A549 (cell line): Measurements from ENCODE around the gene HUS1B. TPM values are rescaled to one million over a fixed set of nuclear protein-coding genes. Genes with fewer than 3 reads are reported as not detected.

Source experiments
- ATAC-seq, 2 experiments: fragments of 200-7000 bp in 1 of 2; fragments of >200 bp in 1 of 2; cut with Nextera tagmentation in 1 of 2; cut with Tn5 transposase in 1 of 2; 3 replicates each; pipeline versions ENCODE4 v1.8.0 to v1.9.1; 2018 to 2020; ENCODE audit warnings: mild to moderate bottlenecking in 1 of 2, moderate library complexity in 1 of 2
- CTCF ChIA-PET: fragments of 300-600 bp; sonication (Branson Sonifier 250); formaldehyde crosslinking; extraction: SDS; loops from one replicate; lab custom pipeline; 2021; ENCODE audit warnings: antibody characterized with exemption, inconsistent platforms; lab: Yijun Ruan, JAX
- POLR2A ChIA-PET: fragments of 350-600 bp; formaldehyde crosslinking; extraction: SDS; loops from one replicate; lab custom pipeline; 2021; ENCODE audit warnings: antibody characterized with exemption, inconsistent platforms; lab: Yijun Ruan, JAX
- DNase-seq, 2 experiments: peaks; one replicate each; pipeline versions ENCODE4 v3.0.0 to v3.0.0-alpha.2; 2011 to 2016; ENCODE audit warnings: low read depth in 1 of 2, low spot score in 1 of 2
- FAIRE-seq: peaks from 2 replicates; lab custom pipeline; 2011; peaks lifted over from hg19 to GRCh38; lab: Jason Lieb, UNC
- H3K27ac ChIP-seq, 2 experiments: fragments of >200 bp; sonication (Bioruptor Twin); formaldehyde crosslinking; 3 replicates each; pipeline ENCODE4 v1.5.1; 2016 to 2017
- H3K4me1 ChIP-seq: fragments of >200 bp; sonication (Bioruptor Twin); formaldehyde crosslinking; 3 replicates; pipeline ENCODE4 v1.6.1; 2016
- H3K4me2 ChIP-seq: fragments of >200 bp; sonication (Bioruptor Twin); formaldehyde crosslinking; 3 replicates; pipeline ENCODE4 v1.6.1; 2016
- H3K4me3 ChIP-seq: fragments of >200 bp; sonication (Bioruptor Twin); formaldehyde crosslinking; 3 replicates; pipeline ENCODE4 v1.5.1; 2016
- H3K9me3 ChIP-seq: fragments of >200 bp; sonication (Bioruptor Twin); formaldehyde crosslinking; 3 replicates; pipeline ENCODE4 v1.6.1; 2016
- CBX2 ChIP-seq: fragments of 200-600 bp; sonication (generic); IDR thresholded peaks from 2 replicates; pipeline ENCODE4 v1.6.1; 2016; ENCODE audit warnings: low read depth, mild to moderate bottlenecking, borderline replicate concordance
- CHD2 ChIP-seq: fragments of 150-350 bp; IDR thresholded peaks from 2 replicates; pipeline ENCODE4 v1.6.1; 2014; ENCODE audit warnings: low read length; ENCODE audit not compliant: partially characterized antibody
- CHD4 ChIP-seq: fragments of 200-600 bp; sonication (generic); IDR thresholded peaks from 2 replicates; pipeline ENCODE4 v1.6.1; 2016; ENCODE audit warnings: antibody characterized with exemption, mild to moderate bottlenecking, borderline replicate concordance
- EHMT2 ChIP-seq: fragments of 200-600 bp; sonication (generic); IDR thresholded peaks from 2 replicates; pipeline ENCODE4 v1.6.1; 2016; ENCODE audit warnings: antibody characterized with exemption, low read depth, mild to moderate bottlenecking, moderate library complexity
- ELK1 ChIP-seq: fragments of 150-350 bp; IDR thresholded peaks from 2 replicates; pipeline ENCODE4 v1.6.1; 2014; ENCODE audit warnings: low read depth, mild to moderate bottlenecking, low read length
- EP300 ChIP-seq, 2 experiments: fragments of >200 bp; sonication (Bioruptor Twin); formaldehyde crosslinking; IDR thresholded peaks; 2 replicates in 1 of 2; 3 replicates in 1 of 2; pipeline ENCODE4 v1.6.1; 2016 to 2017
- FOSL2 ChIP-seq, 2 experiments: fragments of 450-650 bp in 1 of 2; fragments of >200 bp in 1 of 2; sonication (Bioruptor Twin) in 1 of 2; formaldehyde crosslinking; IDR thresholded peaks; 2 replicates each; pipeline versions ENCODE4 v1.5.0 to v1.6.1; 2016 to 2020; ENCODE audit warnings: mild to moderate bottlenecking in 1 of 2, moderate library complexity in 1 of 2
- GATA3 ChIP-seq: IDR thresholded peaks from 2 replicates; pipeline ENCODE4 v1.6.1; 2012; ENCODE audit warnings: borderline replicate concordance
- KDM5A ChIP-seq: fragments of 200-600 bp; sonication (generic); IDR thresholded peaks from 2 replicates; pipeline ENCODE4 v1.6.1; 2016; ENCODE audit warnings: antibody characterized with exemption, mild to moderate bottlenecking
- MAFK ChIP-seq: fragments of 450-650 bp; IDR thresholded peaks from 2 replicates; pipeline ENCODE4 v1.6.1; 2014; ENCODE audit not compliant: partially characterized antibody
- MAX ChIP-seq: IDR thresholded peaks from 2 replicates; pipeline ENCODE4 v1.6.1; 2012
- PHF8 ChIP-seq: fragments of 200-600 bp; sonication (generic); IDR thresholded peaks from 2 replicates; pipeline ENCODE4 v1.6.1; 2016; ENCODE audit warnings: low read depth, mild to moderate bottlenecking, antibody characterized with exemption, moderate library complexity, borderline replicate concordance
- POLR2A ChIP-seq: IDR thresholded peaks from 2 replicates; pipeline ENCODE4 v1.6.1; 2012; ENCODE audit warnings: mild to moderate bottlenecking, low read length
- RAD21 ChIP-seq, 2 experiments: fragments of >200 bp in 1 of 2; sonication (Bioruptor Twin) in 1 of 2; formaldehyde crosslinking in 1 of 2; IDR thresholded peaks in 1 of 2; conservative IDR thresholded peaks in 1 of 2; 2 replicates in 1 of 2; 3 replicates in 1 of 2; pipeline ENCODE4 v1.6.1; 2012 to 2018; ENCODE audit warnings: inconsistent platforms in 1 of 2
- REST ChIP-seq: fragments of 200-600 bp; sonication (generic); IDR thresholded peaks from 2 replicates; pipeline ENCODE4 v1.6.1; 2016; ENCODE audit warnings: antibody characterized with exemption, mild to moderate bottlenecking, moderate library complexity
- RFX5 ChIP-seq: fragments of 450-650 bp; IDR thresholded peaks from 2 replicates; pipeline ENCODE4 v1.7.1; 2014; ENCODE audit warnings: antibody characterized with exemption, mild to moderate bottlenecking, moderate library complexity
- ZNF302 ChIP-seq: fragments of 250-450 bp; sonication (Bioruptor Pico); IDR thresholded peaks from 2 replicates; pipeline ENCODE4 v1.9.0; 2021; ENCODE audit warnings: inconsistent platforms, mild to moderate bottlenecking, moderate library complexity
- ZSCAN20 ChIP-seq: fragments of 250-450 bp; sonication (Bioruptor Pico); IDR thresholded peaks from 2 replicates; pipeline ENCODE4 v1.8.0; 2022; ENCODE audit warnings: mild to moderate bottlenecking, moderate library complexity
- WGBS: methylation state at CpG from one replicate; pipeline ENCODE4 v1.1.6; 2017; ENCODE audit errors: missing lambda C conversion rate; 5-methylcytosine and 5-hydroxymethylcytosine counted together
- polyA plus RNA-seq, 4 experiments: library from polyadenylated mRNA; depleted of rRNA in 3 of 4; stranded (reverse); fragments of >200 nt; fragmentation: RNase III in 1 of 4; extraction: RNeasy Plus Mini Kit Qiagen cat#74134 plus additional on column Dnase treatment in 1 of 4; gene quantifications; 2 replicates in 3 of 4; 3 replicates in 1 of 4; pipeline ENCODE4 v1.2.3, GENCODE V29; 2011 to 2017

The HUS1B gene
- polyA plus RNA-seq, 2 of the 4 experiments (the other 2 are of a cell fraction), result 0.17 to 0.25 TPM

- ChIA-PET POLR2A (no interaction called here), CTCF (interaction anchor here (1.3 to 2.1 kb wide), 2 partner anchors 20 to 36 kb away, joined by 4 to 5 read pairs; no protein-coding TSS in a partner anchor)
- Histone ChIP-seq H3K9me3 (no peaks in the 10 kb centered on the region), H3K4me2 (no peak overlapping the region), H3K27ac (no peak overlapping the region), H3K4me1 (no peaks in the 10 kb centered on the region), H3K4me3 (no peak overlapping the region)
- DNase-seq (no peak), ATAC-seq (no peak), FAIRE-seq (no peak)
- TF ChIP-seq EHMT2 (no peak), ZNF302 (CRISPR knock-in tag) (no peak), ELK1 (no peak), POLR2A (no peak), ZSCAN20 (CRISPR knock-in tag) (no peak), CHD4 (no peak)
- 70% methylated on average over 5 of the region's 5 CpGs for WGBS
Observed at GRCh38 chr6:636488-636887, 20.4 kb downstream of the HUS1B start.

GRCh38 chr6:635233-635632, 21.7 kb downstream of the HUS1B start:
- ChIA-PET CTCF (no interaction called here), POLR2A (no interaction called here)
- no peak overlapping the region for H3K4me3 ChIP-seq
- DNase-seq (no peak), FAIRE-seq (no peak), ATAC-seq (no peak)
- no peaks in the 10 kb centered on the region for H3K4me1 ChIP-seq
- H3K4me2 ChIP-seq, result no peak overlapping the region
- WGBS, result 89% methylated on average over 5 of the region's 5 CpGs
- H3K9me3 ChIP-seq, result no peaks in the 10 kb centered on the region
- H3K27ac ChIP-seq, result no peak overlapping the region
- TF ChIP-seq MAFK (peak; percentile 79), RAD21 (conservative IDR thresholded peaks at IDR 0.05 in 1 of 2, IDR thresholded peaks at IDR 0.05 in 1 of 2) (no peak)

GRCh38 chr6:633611-634010, 23.3 kb downstream of the HUS1B start:
- FAIRE-seq (no peak), DNase-seq (no peak), ATAC-seq (no peak)
- Histone ChIP-seq H3K4me1 (no peaks in the 10 kb centered on the region), H3K27ac (no peak overlapping the region), H3K4me2 (no peak overlapping the region), H3K4me3 (no peak overlapping the region), H3K9me3 (no peaks in the 10 kb centered on the region)
- ChIA-PET POLR2A (no interaction called here), CTCF (no interaction called here)
- WGBS, result 95% methylated on average over 1 of the region's 1 CpG
- TF ChIP-seq CHD2 (no peak), PHF8 (no peak), GATA3 (no peak), RAD21 (conservative IDR thresholded peaks at IDR 0.05 in 1 of 2, IDR thresholded peaks at IDR 0.05 in 1 of 2) (no peak), MAFK (no peak), EP300 (IDR thresholded peaks at IDR 0.05) (no peak), KDM5A (no peak), REST (no peak), FOSL2 (IDR thresholded peaks at IDR 0.05) (no peak), FOSL2 (CRISPR knock-in tag; IDR thresholded peaks at IDR 0.05) (no peak), MAX (no peak), ZSCAN20 (CRISPR knock-in tag) (no peak), CHD4 (no peak), CBX2 (no peak), ELK1 (no peak), RFX5 (no peak)
